Measurements from ENCODE around the gene HP. TPM values are rescaled to one million over a fixed set of nuclear protein-coding genes. Genes with fewer than 3 reads are reported as not detected.

HP gene
- total and polyA plus RNA-seq, 2 of the 13 experiments (the other 11 are each of a cell fraction or from before 2014, with no cell fraction given), result 387 to 524 TPM

DNA sequence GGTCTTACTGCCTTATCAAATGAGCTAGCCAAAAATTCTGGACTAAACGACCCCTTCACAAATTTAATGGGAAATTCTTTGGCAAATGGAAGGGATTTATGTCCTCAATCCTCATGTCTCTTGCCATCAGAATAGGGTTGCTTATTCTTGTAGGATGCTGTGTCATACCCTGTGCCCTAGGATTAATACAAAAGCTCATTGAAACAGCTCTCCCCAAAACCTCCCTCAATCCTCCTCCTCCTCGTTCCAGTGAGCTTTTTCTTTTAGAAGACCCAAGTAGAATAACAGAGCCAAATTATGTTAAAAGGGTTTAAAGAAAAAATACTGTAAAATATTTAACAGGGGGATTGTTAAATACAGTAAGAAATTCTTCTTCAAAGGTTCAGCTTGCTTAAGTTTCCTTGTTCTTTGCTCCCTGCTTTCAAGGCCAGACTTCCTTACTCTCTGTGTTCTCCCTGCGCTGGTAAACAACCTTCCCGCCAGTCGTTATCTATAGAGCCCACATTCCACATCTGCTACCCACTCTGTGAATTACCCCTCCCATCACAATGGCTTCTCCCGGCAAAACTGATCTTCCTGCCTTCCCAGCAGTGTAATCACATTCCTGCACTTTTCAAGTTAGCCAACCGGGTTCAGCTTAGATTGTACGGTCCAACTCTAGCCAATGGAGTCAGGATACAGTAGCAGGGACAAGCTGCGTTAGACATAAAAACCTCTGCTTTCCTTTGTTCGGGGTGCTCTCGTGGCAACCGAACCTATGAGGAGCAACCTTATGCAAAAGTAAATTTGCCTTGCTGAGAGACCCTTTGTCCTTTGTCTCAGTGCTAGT, 18.4 kb downstream of the HP start (continued):
- TF ChIP-seq ZBTB44 (CRISPR knock-in tag; IDR thresholded peaks at IDR 0.05) (peak; percentile 24; the same call in 1 of the 2 replicates), HOXA9 (CRISPR knock-in tag; IDR thresholded peaks at IDR 0.05; ENCODE audit: borderline replicate concordance) (no peak), ELK4 (CRISPR knock-in tag; IDR thresholded peaks at IDR 0.05; ENCODE audit: borderline replicate concordance) (no peak), ZKSCAN1 (IDR thresholded peaks at IDR 0.05; ENCODE audit: low read length) (no peak), NFKB2 (CRISPR knock-in tag; IDR thresholded peaks at IDR 0.05; ENCODE audit: borderline replicate concordance) (no peak), KAT2B (IDR thresholded peaks at IDR 0.05; ENCODE audit: borderline replicate concordance, low read depth, low read length) (no peak), REL (CRISPR knock-in tag; conservative IDR thresholded peaks at IDR 0.05) (no peak), KMT2B (CRISPR knock-in tag; IDR thresholded peaks at IDR 0.05) (peak; percentile 18; the same call in 1 of the 2 replicates), ZNF232 (CRISPR knock-in tag; IDR thresholded peaks at IDR 0.05; ENCODE audit: borderline replicate concordance) (peak; percentile 62; the same call in 1 of the 2 replicates), NFE2L1 (CRISPR knock-in tag; IDR thresholded peaks at IDR 0.05; ENCODE audit: borderline replicate concordance) (no peak), TEAD2 (CRISPR knock-in tag; IDR thresholded peaks at IDR 0.05) (peak; percentile 62; the same call in 1 of the 2 replicates), ZMAT3 (CRISPR knock-in tag; conservative IDR thresholded peaks at IDR 0.05) (peak; percentile 58), ZC3H4 (CRISPR knock-in tag; IDR thresholded peaks at IDR 0.05; ENCODE audit: borderline replicate concordance) (no peak), HDAC2 (CRISPR knock-in tag; IDR thresholded peaks at IDR 0.05) (peak; percentile 76; the same call in 1 of the 2 replicates), PBX3 (CRISPR knock-in tag; IDR thresholded peaks at IDR 0.05; ENCODE audit: borderline replicate concordance) (no peak), CBX5 (CRISPR knock-in tag; IDR thresholded peaks at IDR 0.05; ENCODE audit: borderline replicate concordance) (peak; percentile 83; the same call in 1 of the 2 replicates), ZNF280D (CRISPR knock-in tag; IDR thresholded peaks at IDR 0.05) (no peak)
- TF ChIP-seq, protein P1, sequence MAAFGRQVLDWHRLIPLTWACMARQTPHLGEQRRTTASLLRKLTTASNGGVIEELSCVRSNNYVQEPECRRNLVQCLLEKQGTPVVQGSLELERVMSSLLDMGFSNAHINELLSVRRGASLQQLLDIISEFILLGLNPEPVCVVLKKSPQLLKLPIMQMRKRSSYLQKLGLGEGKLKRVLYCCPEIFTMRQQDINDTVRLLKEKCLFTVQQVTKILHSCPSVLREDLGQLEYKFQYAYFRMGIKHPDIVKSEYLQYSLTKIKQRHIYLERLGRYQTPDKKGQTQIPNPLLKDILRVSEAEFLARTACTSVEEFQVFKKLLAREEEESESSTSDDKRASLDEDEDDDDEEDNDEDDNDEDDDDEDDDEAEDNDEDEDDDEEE (CRISPR knock-in tag; IDR thresholded peaks at IDR 0.05), result no peak

Measured in HepG2 (cell line).